DND-41 (cell line): Measurements from ENCODE around the gene PTPRN2.

Experiments
- CTCF ChIP-seq: IDR thresholded peaks from 2 replicates; pipeline ENCODE4 v1.5.1; 2012; ENCODE audit warnings: borderline replicate concordance, low read length, moderate library complexity, mild to moderate bottlenecking; ENCODE audit not compliant: poor library complexity, severe bottlenecking; ENCODE audit errors: extremely low read depth
- EZH2 ChIP-seq: IDR thresholded peaks from 3 replicates; pipeline ENCODE4 v1.6.1; 2012; ENCODE audit warnings: borderline replicate concordance, low read depth, mild to moderate bottlenecking, moderate library complexity, low read length, inconsistent platforms; ENCODE audit not compliant: severe bottlenecking

DNA sequence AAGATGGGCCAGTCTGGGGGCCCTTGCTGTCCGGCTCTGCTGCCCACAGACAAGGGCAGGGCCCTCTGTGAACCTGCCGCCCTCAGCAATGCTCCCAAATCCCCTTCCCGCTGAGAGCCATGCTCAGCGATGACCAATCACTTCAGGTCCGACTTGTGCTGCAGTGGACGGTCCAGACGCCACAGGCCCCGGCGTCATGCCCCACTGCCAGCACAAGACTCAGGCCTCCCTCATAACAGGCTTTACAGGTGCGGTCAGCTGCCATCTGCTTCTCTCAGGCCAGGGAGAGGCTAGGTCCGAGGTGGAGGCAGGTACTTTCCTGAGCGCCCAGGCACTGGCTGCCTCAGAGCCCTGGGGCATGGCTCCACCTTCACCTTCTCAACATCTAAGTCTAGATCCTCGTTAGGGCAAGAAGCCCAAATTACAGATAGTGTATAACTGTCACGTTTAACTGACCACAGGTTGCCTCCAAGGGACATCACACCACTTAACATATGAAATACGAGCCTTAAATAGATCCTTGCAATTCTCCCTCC, 393.2 kb downstream of the PTPRN2 start:
- TF ChIP-seq CTCF, result no peak
- no peak for TF ChIP-seq EZH2
